Measurements from ENCODE around the gene NRG2.

DNA sequence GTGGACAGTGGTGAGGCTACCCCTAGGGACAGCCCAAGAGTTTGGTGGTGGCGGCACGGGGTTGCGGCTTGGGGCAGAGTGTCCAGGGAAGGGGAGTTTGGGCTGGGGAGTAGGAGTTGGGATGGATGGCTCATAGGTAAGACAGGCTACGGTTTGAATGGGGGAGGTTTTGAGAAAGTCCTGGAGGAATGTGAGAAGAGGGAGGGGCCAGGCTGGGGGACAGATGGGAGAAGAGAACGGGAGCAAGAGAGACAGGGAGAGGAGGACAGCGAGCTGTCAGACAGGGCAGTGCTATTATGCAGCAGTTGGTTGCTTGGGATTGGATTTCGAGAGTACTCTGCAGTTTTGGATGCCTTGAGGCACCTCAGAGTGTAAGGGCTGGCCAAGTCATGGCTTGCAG lies 223.0 kb downstream of the NRG2 start:
- TF ChIP-seq, protein P1, sequence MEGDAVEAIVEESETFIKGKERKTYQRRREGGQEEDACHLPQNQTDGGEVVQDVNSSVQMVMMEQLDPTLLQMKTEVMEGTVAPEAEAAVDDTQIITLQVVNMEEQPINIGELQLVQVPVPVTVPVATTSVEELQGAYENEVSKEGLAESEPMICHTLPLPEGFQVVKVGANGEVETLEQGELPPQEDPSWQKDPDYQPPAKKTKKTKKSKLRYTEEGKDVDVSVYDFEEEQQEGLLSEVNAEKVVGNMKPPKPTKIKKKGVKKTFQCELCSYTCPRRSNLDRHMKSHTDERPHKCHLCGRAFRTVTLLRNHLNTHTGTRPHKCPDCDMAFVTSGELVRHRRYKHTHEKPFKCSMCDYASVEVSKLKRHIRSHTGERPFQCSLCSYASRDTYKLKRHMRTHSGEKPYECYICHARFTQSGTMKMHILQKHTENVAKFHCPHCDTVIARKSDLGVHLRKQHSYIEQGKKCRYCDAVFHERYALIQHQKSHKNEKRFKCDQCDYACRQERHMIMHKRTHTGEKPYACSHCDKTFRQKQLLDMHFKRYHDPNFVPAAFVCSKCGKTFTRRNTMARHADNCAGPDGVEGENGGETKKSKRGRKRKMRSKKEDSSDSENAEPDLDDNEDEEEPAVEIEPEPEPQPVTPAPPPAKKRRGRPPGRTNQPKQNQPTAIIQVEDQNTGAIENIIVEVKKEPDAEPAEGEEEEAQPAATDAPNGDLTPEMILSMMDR (IDR thresholded peaks at IDR 0.05; ENCODE audit: insufficient read depth, low read length, poor library complexity, severe bottlenecking) = no peak
- no peak for TF ChIP-seq EZH2phosphoT487 (conservative IDR thresholded peaks at IDR 0.05; ENCODE audit: low read length)
